BJ (cell line): ENCODE measurements around the gene MB21D2. TPM values are rescaled to one million over a fixed set of nuclear protein-coding genes. Genes with fewer than 3 reads are reported as not detected.

Experiments used
- CTCF ChIA-PET: fragments of 350-600 bp; formaldehyde crosslinking; extraction: SDS; loops from one replicate; lab custom pipeline; 2021; ENCODE audit warnings: antibody characterized with exemption, inconsistent platforms; lab: Yijun Ruan, JAX
- POLR2A ChIA-PET: fragments of 300-600 bp; sonication (Branson Sonifier 250); formaldehyde crosslinking; extraction: SDS; loops from one replicate; lab custom pipeline; 2021; ENCODE audit warnings: antibody characterized with exemption; lab: Charles Lee
- DNase-seq: peaks from one replicate; pipeline ENCODE4 v3.0.0-alpha.2; 2011; ENCODE audit warnings: low read depth
- H3K27me3 ChIP-seq: 2 replicates; pipeline ENCODE4 v1.6.0; 2011; ENCODE audit warnings: low read length; ENCODE audit not compliant: control insufficient read depth, insufficient read depth
- H3K36me3 ChIP-seq: 2 replicates; pipeline ENCODE4 v1.5.1; 2011; ENCODE audit warnings: low read length; ENCODE audit not compliant: control insufficient read depth, insufficient read depth
- H3K4me3 ChIP-seq: 2 replicates; pipeline ENCODE4 v1.5.1; 2011; ENCODE audit warnings: low read depth, mild to moderate bottlenecking, control low read depth, low read length
- CTCF ChIP-seq: IDR thresholded peaks from 2 replicates; pipeline ENCODE4 v1.5.1; 2011; ENCODE audit warnings: low read depth, mild to moderate bottlenecking, control low read depth, inconsistent platforms, low read length, moderate library complexity; ENCODE audit not compliant: insufficient read depth
- polyA plus RNA-seq: library from polyadenylated mRNA; depleted of rRNA; stranded (reverse); fragments of >200 nt; gene quantifications from 2 replicates; pipeline ENCODE4 v1.2.3, GENCODE V29; 2011

Gene MB21D2
- polyA plus RNA-seq, 1 experiment: 12.3 TPM

- H3K27me3 ChIP-seq: no peaks in the 10 kb centered on the region
- no peak for TF ChIP-seq CTCF
- DNase-seq: no peak
- H3K36me3 ChIP-seq: no peaks in the 10 kb centered on the region
- ChIA-PET CTCF (interaction anchor here (1.0 to 2.0 kb wide), 4 partner anchors 35 to 78 kb away, joined by 3 to 5 read pairs (median 4); no protein-coding TSS in a partner anchor), POLR2A (interaction anchor here (0.6 kb wide), 1 partner anchor 8 kb away, joined by 9 read pairs; no protein-coding TSS in a partner anchor)
- no peak overlapping the region for H3K4me3 ChIP-seq
Observed at GRCh38 chr3:192890347-192891335, 27.0 kb downstream of the MB21D2 start.

GRCh38 chr3:192889679-192890078 lies 28.0 kb downstream of the MB21D2 start:
- POLR2A ChIA-PET: interaction anchor here (0.6 to 0.9 kb wide), 3 partner anchors 9 to 10 kb away, joined by 3 to 9 read pairs (median 4); no protein-coding TSS in a partner anchor
- Histone ChIP-seq H3K27me3 (no peaks in the 10 kb centered on the region), H3K36me3 (no peaks in the 10 kb centered on the region), H3K4me3 (no peak overlapping the region)
- no peak for TF ChIP-seq CTCF
- CTCF ChIA-PET: interaction anchor here (1.0 to 2.0 kb wide), 4 partner anchors 10 to 72 kb away, joined by 3 to 6 read pairs (median 5); no protein-coding TSS in a partner anchor
- no peak for DNase-seq

- CTCF ChIA-PET: interaction anchor here (0.9 to 2.0 kb wide), 3 partner anchors 8 to 153 kb away, joined by 3 to 6 read pairs (median 5); no protein-coding TSS in a partner anchor
- DNase-seq: no peak
- POLR2A ChIA-PET: interaction anchor here (0.7 to 1.0 kb wide), 2 partner anchors 12 to 41 kb away, joined by 4 to 5 read pairs; no protein-coding TSS in a partner anchor
- H3K36me3 ChIP-seq: no peaks in the 10 kb centered on the region
- H3K27me3 ChIP-seq: no peaks in the 10 kb centered on the region
- no peak for TF ChIP-seq CTCF
- no peak overlapping the region for H3K4me3 ChIP-seq
Observed at GRCh38 chr3:192888190-192888589, 29.5 kb downstream of the MB21D2 start.

- Histone ChIP-seq H3K4me3 (no peak overlapping the region), H3K27me3 (no peaks in the 10 kb centered on the region), H3K36me3 (no peaks in the 10 kb centered on the region)
- POLR2A ChIA-PET: no interaction called here
- no peak for TF ChIP-seq CTCF
- CTCF ChIA-PET: interaction anchor here (0.9 kb wide), 1 partner anchor 153 kb away, joined by 3 read pairs; no protein-coding TSS in a partner anchor
- no peak for DNase-seq
Observed at GRCh38 chr3:192887701-192888100, 30.0 kb downstream of the MB21D2 start.

- DNase-seq: no peak
- Histone ChIP-seq H3K27me3 (no peaks in the 10 kb centered on the region), H3K36me3 (no peaks in the 10 kb centered on the region), H3K4me3 (no peak overlapping the region)
- CTCF ChIA-PET: no interaction called here
- no peak for TF ChIP-seq CTCF
- POLR2A ChIA-PET: no interaction called here
Observed at GRCh38 chr3:192887047-192887446, 30.6 kb downstream of the MB21D2 start.
